ENCODE results near the gene LIFR. TPM values are rescaled to one million over a fixed set of nuclear protein-coding genes. Genes with fewer than 3 reads are reported as not detected.

LIFR gene
- total RNA-seq, 1 donor from 2014 or later = 116 TPM

DNA sequence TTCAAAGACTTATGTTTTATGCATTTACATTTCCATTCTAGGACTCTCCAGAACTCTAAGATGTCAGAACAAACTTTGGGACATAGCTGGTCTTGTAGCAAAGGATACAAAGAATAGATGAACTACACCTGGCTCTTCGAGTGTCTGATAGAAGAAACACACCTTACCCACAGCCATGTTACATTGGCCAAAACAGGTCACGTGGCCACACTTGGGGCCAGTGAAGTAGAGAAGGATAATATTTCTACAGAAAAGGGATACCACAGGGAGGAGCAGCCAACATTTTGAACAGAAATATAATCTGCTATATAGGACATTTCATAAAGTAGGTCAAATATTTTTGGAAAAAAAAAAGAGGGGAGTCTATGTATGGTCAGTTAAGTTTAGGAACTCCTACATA, 22.7 kb upstream of the LIFR start:
- H3K4me3 ChIP-seq = no peak overlapping the region
- H3K9me3 ChIP-seq = no peaks in the 10 kb centered on the region
- H3K4me1 ChIP-seq = no peaks in the 10 kb centered on the region
- no peak for DNase-seq (ENCODE audit: low spot score in 2 of 2)
- intact Hi-C loops (cut with DNase I) = no loop called here
- H3K36me3 ChIP-seq = no peaks in the 10 kb centered on the region
- TF ChIP-seq, protein P1, sequence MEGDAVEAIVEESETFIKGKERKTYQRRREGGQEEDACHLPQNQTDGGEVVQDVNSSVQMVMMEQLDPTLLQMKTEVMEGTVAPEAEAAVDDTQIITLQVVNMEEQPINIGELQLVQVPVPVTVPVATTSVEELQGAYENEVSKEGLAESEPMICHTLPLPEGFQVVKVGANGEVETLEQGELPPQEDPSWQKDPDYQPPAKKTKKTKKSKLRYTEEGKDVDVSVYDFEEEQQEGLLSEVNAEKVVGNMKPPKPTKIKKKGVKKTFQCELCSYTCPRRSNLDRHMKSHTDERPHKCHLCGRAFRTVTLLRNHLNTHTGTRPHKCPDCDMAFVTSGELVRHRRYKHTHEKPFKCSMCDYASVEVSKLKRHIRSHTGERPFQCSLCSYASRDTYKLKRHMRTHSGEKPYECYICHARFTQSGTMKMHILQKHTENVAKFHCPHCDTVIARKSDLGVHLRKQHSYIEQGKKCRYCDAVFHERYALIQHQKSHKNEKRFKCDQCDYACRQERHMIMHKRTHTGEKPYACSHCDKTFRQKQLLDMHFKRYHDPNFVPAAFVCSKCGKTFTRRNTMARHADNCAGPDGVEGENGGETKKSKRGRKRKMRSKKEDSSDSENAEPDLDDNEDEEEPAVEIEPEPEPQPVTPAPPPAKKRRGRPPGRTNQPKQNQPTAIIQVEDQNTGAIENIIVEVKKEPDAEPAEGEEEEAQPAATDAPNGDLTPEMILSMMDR (IDR thresholded peaks at IDR 0.05) = no peak
- no peaks in the 10 kb centered on the region for H3K27me3 ChIP-seq
- H3K27ac ChIP-seq = no peak overlapping the region

DNA sequence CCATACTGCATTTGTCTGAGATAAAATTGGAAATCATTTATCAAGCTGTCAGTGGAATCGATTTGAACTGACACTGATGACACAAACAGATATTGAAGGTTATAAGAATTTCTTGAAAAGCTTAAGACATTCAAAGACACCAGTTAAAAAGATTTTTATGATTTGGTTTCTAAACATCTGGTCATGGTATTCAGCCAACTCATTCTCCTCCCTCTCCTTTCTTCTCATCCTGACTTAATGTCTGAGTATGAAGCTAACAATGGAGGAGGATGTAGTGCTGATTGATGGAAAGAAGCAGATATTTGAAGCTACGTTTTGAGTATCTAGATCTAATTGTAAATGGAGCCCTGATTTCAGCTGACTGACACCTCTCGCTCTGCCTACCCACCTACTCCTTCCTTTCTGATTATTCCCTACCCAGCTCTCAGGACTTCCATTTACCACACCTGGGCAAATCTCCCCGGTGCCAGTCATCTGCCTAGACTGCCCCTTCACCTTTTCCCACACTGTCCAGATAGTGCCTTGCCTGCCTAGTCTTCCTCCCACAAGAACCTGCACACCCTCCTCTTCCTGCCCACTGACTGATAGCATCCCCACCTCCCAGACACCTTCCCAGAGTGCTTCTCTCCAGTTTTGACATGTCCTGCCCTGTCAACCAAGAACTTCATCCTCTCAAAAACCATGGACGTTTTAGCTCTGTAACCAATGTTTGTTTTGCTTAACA, 20.7 kb upstream of the LIFR start:
- no peak overlapping the region for H3K4me3 ChIP-seq
- DNase-seq (ENCODE audit: low spot score in 2 of 2) = no peak
- no peaks in the 10 kb centered on the region for H3K9me3 ChIP-seq
- TF ChIP-seq, protein P1 (IDR thresholded peaks at IDR 0.05) = no peak
- no peaks in the 10 kb centered on the region for H3K27me3 ChIP-seq
- no peaks in the 10 kb centered on the region for H3K4me1 ChIP-seq
- no peaks in the 10 kb centered on the region for H3K36me3 ChIP-seq
- intact Hi-C loops (cut with DNase I) = no loop called here
- no peak overlapping the region for H3K27ac ChIP-seq

DNA sequence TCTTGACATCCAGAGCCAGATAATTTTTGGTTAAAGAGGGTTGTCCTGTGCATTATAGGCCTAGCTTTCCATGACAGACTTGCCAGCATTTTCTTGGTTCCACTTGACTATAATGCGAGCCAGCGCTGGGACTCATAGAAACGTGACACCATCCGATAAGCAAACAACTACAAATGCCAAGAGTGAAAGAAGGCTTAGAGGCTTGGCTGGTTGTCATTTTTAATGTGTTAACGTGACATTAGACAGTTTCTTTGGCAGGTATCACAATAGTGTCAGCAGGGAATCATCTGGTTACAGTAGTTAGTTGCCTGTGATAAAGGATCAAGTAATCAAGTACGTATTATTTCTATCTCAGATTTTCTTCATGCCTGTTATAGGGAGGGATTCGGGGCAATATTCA, 20.0 kb upstream of the LIFR start:
- no peak overlapping the region for H3K4me3 ChIP-seq
- H3K27me3 ChIP-seq = no peaks in the 10 kb centered on the region
- H3K36me3 ChIP-seq = no peaks in the 10 kb centered on the region
- H3K4me1 ChIP-seq = no peaks in the 10 kb centered on the region
- intact Hi-C loops (cut with DNase I) = no loop called here
- H3K27ac ChIP-seq = no peak overlapping the region
- DNase-seq (ENCODE audit: low spot score in 2 of 2) = no peak
- TF ChIP-seq, protein P1 (IDR thresholded peaks at IDR 0.05) = no peak
- no peaks in the 10 kb centered on the region for H3K9me3 ChIP-seq

DNA sequence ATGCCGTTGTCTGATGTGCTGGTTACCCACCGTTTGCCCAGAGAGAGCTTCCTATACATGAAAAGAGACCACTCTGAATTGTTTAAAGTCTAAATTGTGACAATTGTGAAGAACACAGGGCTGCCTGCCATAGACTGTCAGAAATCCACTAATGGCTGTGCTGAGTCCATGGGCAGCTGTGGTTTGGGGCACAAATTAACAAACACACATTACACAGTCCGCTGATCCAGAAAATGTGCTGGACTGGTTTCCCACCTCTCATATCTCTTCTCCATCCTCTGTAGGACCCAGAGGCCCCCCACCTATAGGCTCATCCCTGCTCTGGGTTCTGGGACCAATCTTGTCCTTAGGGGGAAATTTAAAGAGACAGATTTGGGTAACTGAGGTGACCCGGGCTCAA, 19.0 kb upstream of the LIFR start:
- TF ChIP-seq, protein P1 (IDR thresholded peaks at IDR 0.05) = no peak
- no peak for DNase-seq (ENCODE audit: low spot score in 2 of 2)
- no peaks in the 10 kb centered on the region for H3K9me3 ChIP-seq
- no peaks in the 10 kb centered on the region for H3K4me1 ChIP-seq
- no peaks in the 10 kb centered on the region for H3K27me3 ChIP-seq
- H3K27ac ChIP-seq = no peak overlapping the region
- H3K36me3 ChIP-seq = no peaks in the 10 kb centered on the region
- H3K4me3 ChIP-seq = no peak overlapping the region
- intact Hi-C loops (cut with DNase I) = no loop called here

DNA sequence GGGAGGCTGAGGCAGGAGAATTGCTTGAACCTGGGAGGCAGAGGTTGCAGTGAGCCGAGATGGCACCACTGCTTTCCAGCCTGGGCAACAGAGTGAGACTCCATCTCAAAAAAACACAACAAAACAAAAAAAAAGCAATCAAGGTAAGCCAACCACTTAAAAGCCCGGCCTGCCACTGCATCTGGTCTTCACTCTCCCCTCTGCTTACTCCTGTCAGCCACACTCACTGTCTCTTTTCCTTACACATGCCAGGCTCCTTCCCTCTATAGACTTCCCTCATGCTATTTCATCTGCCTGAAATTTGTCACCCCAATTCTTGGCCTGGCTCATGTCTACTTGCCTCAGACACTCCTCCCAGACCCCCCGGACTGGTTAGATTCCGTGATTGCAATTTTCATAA, 17.6 kb upstream of the LIFR start:
- Histone ChIP-seq H3K27me3 (no peaks in the 10 kb centered on the region), H3K36me3 (no peaks in the 10 kb centered on the region), H3K4me3 (no peak overlapping the region), H3K4me1 (no peaks in the 10 kb centered on the region), H3K27ac (no peak overlapping the region), H3K9me3 (no peaks in the 10 kb centered on the region)
- no peak for DNase-seq (ENCODE audit: low spot score in 2 of 2)
- intact Hi-C loops (cut with DNase I) = no loop called here
- TF ChIP-seq, protein P1 (IDR thresholded peaks at IDR 0.05) = no peak

DNA sequence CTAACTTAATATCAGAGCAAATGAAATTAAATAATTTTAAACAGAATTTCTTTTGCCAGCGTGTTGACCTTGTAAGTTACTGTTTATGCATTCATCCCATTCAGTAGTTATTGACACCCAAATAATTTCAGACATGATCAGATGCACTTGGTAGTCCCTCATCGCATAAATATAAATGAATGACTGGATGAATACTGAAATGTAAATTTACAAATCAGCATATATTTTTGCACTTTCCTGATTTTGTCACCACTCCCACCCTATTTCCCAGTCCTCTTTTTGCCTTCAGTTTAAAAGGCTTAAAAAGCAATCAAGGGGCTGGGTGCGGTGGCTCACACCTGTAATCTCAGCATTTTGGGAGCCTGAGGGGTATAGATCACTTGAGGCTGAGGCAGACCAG, 17.1 kb upstream of the LIFR start:
- H3K4me3 ChIP-seq = no peak overlapping the region
- H3K9me3 ChIP-seq = no peaks in the 10 kb centered on the region
- no peak overlapping the region for H3K27ac ChIP-seq
- H3K4me1 ChIP-seq = no peaks in the 10 kb centered on the region
- H3K27me3 ChIP-seq = no peaks in the 10 kb centered on the region
- intact Hi-C loops (cut with DNase I) = no loop called here
- DNase-seq (ENCODE audit: low spot score in 2 of 2) = no peak
- TF ChIP-seq, protein P1 (IDR thresholded peaks at IDR 0.05) = no peak
- H3K36me3 ChIP-seq = no peaks in the 10 kb centered on the region
